Stimulated activated CD4-positive, alpha-beta T cell treated with anti-CD3 and anti-CD28 coated beads, TNF-alpha, amount 100 ng/mL, for 24 hours (primary cell): ENCODE measurements around the gene PCDHB4.
"Not testable (repeated sequence)": the region's sequence is repeated elsewhere in the genome, so short reads cannot be mapped to it uniquely, and the experiment has no call there.

Experiments
- DNase-seq, 3 experiments: peaks; one replicate each; pipeline ENCODE4 v3.0.0-alpha.2; 2020; ENCODE audit warnings: low read depth in 3 of 3

PCDHB4 gene

GRCh38 chr5:141121563-141121962, at the start of gene PCDHB4:
Gene PCDHB4, plus strand, starts transcription at chr5:141121818. Its CDS starts 181 bp downstream, at chr5:141121999.
- no peak for DNase-seq

GRCh38 chr5:141077826-141078225, 43.8 kb upstream of the PCDHB4 start:
- DNase-seq, result no peak

- DNase-seq, result no peak
Measured at GRCh38 chr5:141082228-141082627, 39.4 kb upstream of the PCDHB4 start.

GRCh38 chr5:141084487-141084989, 37.1 kb upstream of the PCDHB4 start:
- peak in 2 of 3 experiments; percentile 3 to 24 for DNase-seq

- no peak for DNase-seq
Measured at GRCh38 chr5:141094481-141095262, 26.9 kb upstream of the PCDHB4 start, which contains the start of gene PCDHB2. Gene PCDHB2, plus strand, starts transcription at chr5:141094615. Its CDS starts 176 bp downstream, at chr5:141094791.

- no peak for DNase-seq
Measured at GRCh38 chr5:141095263-141095641, 26.4 kb upstream of the PCDHB4 start.

- not testable (repeated sequence) for DNase-seq
Measured at GRCh38 chr5:141096181-141096580, 25.4 kb upstream of the PCDHB4 start.

GRCh38 chr5:141096586-141096985, 25.0 kb upstream of the PCDHB4 start:
- not testable (repeated sequence) for DNase-seq

GRCh38 chr5:141100243-141100805, 21.3 kb upstream of the PCDHB4 start, which contains the start of gene PCDHB3:
Gene PCDHB3, plus strand, starts transcription at chr5:141100473. Its CDS starts 177 bp downstream, at chr5:141100650.
- peak in 1 of 3 experiments; percentile 27 for DNase-seq

- no peak for DNase-seq
Measured at GRCh38 chr5:141101059-141101458, 20.6 kb upstream of the PCDHB4 start.

- not testable (repeated sequence) for DNase-seq
Measured at GRCh38 chr5:141102070-141102469, 19.5 kb upstream of the PCDHB4 start.

- DNase-seq, result not testable (repeated sequence)
Measured at GRCh38 chr5:141102471-141102870, 19.1 kb upstream of the PCDHB4 start.

GRCh38 chr5:141105350-141105749, 16.3 kb upstream of the PCDHB4 start:
- no peak for DNase-seq

- no peak for DNase-seq
Measured at GRCh38 chr5:141119250-141119649, 2.4 kb upstream of the PCDHB4 start.

GRCh38 chr5:141121985-141122384, 367 bp downstream of the PCDHB4 start:
- DNase-seq, result no peak

GRCh38 chr5:141123396-141124135, 1.9 kb downstream of the PCDHB4 start:
- DNase-seq, result not testable (repeated sequence)

- DNase-seq, result no peak
Measured at GRCh38 chr5:141127305-141127704, 5.7 kb downstream of the PCDHB4 start.

GRCh38 chr5:141135030-141135717, 13.6 kb downstream of the PCDHB4 start, which contains the start of gene PCDHB5:
Gene PCDHB5, plus strand, starts transcription at chr5:141135206. Its CDS starts 229 bp downstream, at chr5:141135435.
- no peak for DNase-seq

- DNase-seq, result no peak
Measured at GRCh38 chr5:141135718-141136266, 14.2 kb downstream of the PCDHB4 start.

GRCh38 chr5:141137346-141137745, 15.7 kb downstream of the PCDHB4 start:
- DNase-seq, result not testable (repeated sequence)

- DNase-seq, result no peak
Measured at GRCh38 chr5:141149812-141150211, 28.2 kb downstream of the PCDHB4 start, which contains the start of gene PCDHB6. Gene PCDHB6, plus strand, starts transcription at chr5:141150057. Its CDS starts 201 bp downstream, at chr5:141150258.
